Thyroid gland (tissue), 4 donors: ENCODE measurements around the gene DCDC1. TPM values are rescaled to one million over a fixed set of nuclear protein-coding genes. Genes with fewer than 3 reads are reported as not detected.

ENCODE experiments used
- DNase-seq, 2 donors: peaks; one replicate each; pipeline ENCODE4 v3.0.0-alpha.2; 2019
- H3K27ac ChIP-seq, 3 donors: fragments of 200-600 bp; sonication (generic); 1 replicate in 2 of 3; 2 replicates in 1 of 3; pipeline ENCODE4 v1.5.1; 2016 to 2019; ENCODE audit warnings: mild to moderate bottlenecking in 1 of 3, moderate library complexity in 1 of 3
- H3K27me3 ChIP-seq: fragments of 200-600 bp; sonication (generic); one replicate; pipeline ENCODE4 v1.5.1; 2019
- H3K36me3 ChIP-seq, 2 donors: fragments of 200-600 bp; sonication (generic); one replicate each; pipeline ENCODE4 v1.5.1; 2016 to 2019
- H3K4me1 ChIP-seq, 2 donors: fragments of 200-600 bp; sonication (generic); one replicate each; pipeline ENCODE4 v1.5.1; 2017 to 2019
- H3K4me3 ChIP-seq, 3 donors: fragments of 200-600 bp; sonication (generic); replicated peaks in 1 of 3; 1 replicate in 2 of 3; 2 replicates in 1 of 3; pipeline ENCODE4 v1.5.1; 2016; ENCODE audit warnings: mild to moderate bottlenecking in 1 of 3
- H3K9me3 ChIP-seq: fragments of 200-600 bp; sonication (generic); one replicate; pipeline ENCODE4 v1.5.1; 2017
- POLR2A ChIP-seq, 2 donors: fragments of 450-650 bp; IDR thresholded peaks; one replicate each; pipeline ENCODE4 v1.6.1; 2017; ENCODE audit warnings: antibody characterized with exemption in 2 of 2, mild to moderate bottlenecking in 2 of 2, moderate library complexity in 1 of 2
- WGBS, 2 donors: methylation state at CpG; one replicate each; pipeline ENCODE4 v1.1.5; 2017; 5-methylcytosine and 5-hydroxymethylcytosine counted together
- intact Hi-C: fragments of 100-400 bp; cut with DNase I; formaldehyde crosslinking; loops from one replicate; pipeline ENCODE4 v1.15.1; 2023
- total RNA-seq, 4 donors: library from RNA; depleted of rRNA; stranded (reverse); fragments of >200 nt; gene quantifications; one replicate each; pipeline ENCODE4 v1.2.3, GENCODE V29; 2016
- TF ChIP-seq, protein P1 (sequence below), 6 experiments: fragments of 200-600 bp in 3 of 6; fragments of 450-650 bp in 3 of 6; sonication (generic) in 3 of 6; IDR thresholded peaks; one replicate each; pipeline ENCODE4 v1.5.1; 2016 to 2019; ENCODE audit warnings: antibody characterized with exemption in 6 of 6, mild to moderate bottlenecking in 2 of 6, inconsistent platforms in 1 of 6, moderate library complexity in 1 of 6

Gene DCDC1
- total RNA-seq, 4 donors from 2014 or later = 4.4 to 17.2 (median 9.9) TPM

DNA sequence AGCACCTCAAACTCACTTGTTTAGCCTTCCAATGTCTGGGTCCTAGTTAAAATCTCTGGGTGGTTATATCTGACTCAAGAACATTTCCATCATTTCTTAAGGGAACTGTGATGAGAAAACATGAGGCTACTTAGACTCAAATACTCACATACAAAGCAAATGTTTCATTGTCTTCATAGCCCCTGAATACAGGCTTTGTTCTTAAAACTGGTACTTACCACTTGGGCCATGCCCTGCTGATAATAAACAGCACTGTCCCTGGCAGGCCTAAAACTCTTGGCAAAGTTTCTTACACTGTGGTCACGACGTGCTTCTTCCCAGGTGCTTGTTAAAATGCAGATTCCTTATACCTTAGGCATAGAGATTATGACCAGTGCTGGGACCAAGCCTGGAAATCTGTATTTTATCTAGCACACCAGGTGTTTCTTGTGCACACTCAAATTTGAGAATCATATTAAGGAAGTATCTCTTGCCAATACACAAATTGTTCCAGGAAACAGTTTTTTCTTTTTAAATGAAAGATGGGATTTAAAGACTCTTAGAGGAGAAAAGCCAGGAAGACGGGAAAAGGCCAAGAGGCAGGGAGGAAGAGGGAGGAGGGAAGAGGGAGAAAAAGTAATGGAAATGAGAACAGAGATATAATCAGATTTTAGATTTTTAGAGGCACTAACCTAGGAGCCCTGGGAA, 495.5 kb downstream of the DCDC1 start:
- H3K36me3 ChIP-seq = no peaks in the 10 kb centered on the region
- H3K4me3 ChIP-seq = no peak overlapping the region
- DNase-seq = no peak
- intact Hi-C loops = no loop called here
- no peaks in the 10 kb centered on the region for H3K9me3 ChIP-seq
- no peaks in the 10 kb centered on the region for H3K27me3 ChIP-seq
- WGBS, 2 donors = 60 to 61% methylated on average over 3 of the region's 3 CpGs
- no peak overlapping the region for H3K27ac ChIP-seq
- TF ChIP-seq, protein P1, sequence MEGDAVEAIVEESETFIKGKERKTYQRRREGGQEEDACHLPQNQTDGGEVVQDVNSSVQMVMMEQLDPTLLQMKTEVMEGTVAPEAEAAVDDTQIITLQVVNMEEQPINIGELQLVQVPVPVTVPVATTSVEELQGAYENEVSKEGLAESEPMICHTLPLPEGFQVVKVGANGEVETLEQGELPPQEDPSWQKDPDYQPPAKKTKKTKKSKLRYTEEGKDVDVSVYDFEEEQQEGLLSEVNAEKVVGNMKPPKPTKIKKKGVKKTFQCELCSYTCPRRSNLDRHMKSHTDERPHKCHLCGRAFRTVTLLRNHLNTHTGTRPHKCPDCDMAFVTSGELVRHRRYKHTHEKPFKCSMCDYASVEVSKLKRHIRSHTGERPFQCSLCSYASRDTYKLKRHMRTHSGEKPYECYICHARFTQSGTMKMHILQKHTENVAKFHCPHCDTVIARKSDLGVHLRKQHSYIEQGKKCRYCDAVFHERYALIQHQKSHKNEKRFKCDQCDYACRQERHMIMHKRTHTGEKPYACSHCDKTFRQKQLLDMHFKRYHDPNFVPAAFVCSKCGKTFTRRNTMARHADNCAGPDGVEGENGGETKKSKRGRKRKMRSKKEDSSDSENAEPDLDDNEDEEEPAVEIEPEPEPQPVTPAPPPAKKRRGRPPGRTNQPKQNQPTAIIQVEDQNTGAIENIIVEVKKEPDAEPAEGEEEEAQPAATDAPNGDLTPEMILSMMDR (IDR thresholded peaks at IDR 0.05) = no peak
- no peak for TF ChIP-seq POLR2A (IDR thresholded peaks at IDR 0.05)
- no peaks in the 10 kb centered on the region for H3K4me1 ChIP-seq

- Histone ChIP-seq H3K27ac (no peak overlapping the region), H3K36me3 (no peaks in the 10 kb centered on the region), H3K4me1 (no peaks in the 10 kb centered on the region), H3K27me3 (no peaks in the 10 kb centered on the region), H3K4me3 (no peak overlapping the region), H3K9me3 (no peaks in the 10 kb centered on the region)
- intact Hi-C loops = no loop called here
- no peak for DNase-seq
- WGBS, 2 donors = 83 to 85% methylated on average over 2 of the region's 2 CpGs
- TF ChIP-seq, protein P1 (IDR thresholded peaks at IDR 0.05) = no peak
- no peak for TF ChIP-seq POLR2A (IDR thresholded peaks at IDR 0.05)
Measured at GRCh38 chr11:30868626-30869081, 500.9 kb downstream of the DCDC1 start.

- Histone ChIP-seq H3K27me3 (no peaks in the 10 kb centered on the region), H3K4me1 (no peaks in the 10 kb centered on the region), H3K36me3 (no peaks in the 10 kb centered on the region), H3K9me3 (no peaks in the 10 kb centered on the region), H3K4me3 (no peak overlapping the region), H3K27ac (no peak overlapping the region)
- TF ChIP-seq, protein P1 (IDR thresholded peaks at IDR 0.05) = no peak
- TF ChIP-seq POLR2A (IDR thresholded peaks at IDR 0.05) = no peak
- DNase-seq = no peak
- intact Hi-C loops = no loop called here
- WGBS, 2 donors = 74 to 80% methylated on average over 2 of the region's 2 CpGs
Measured at GRCh38 chr11:30863209-30863608, 506.3 kb downstream of the DCDC1 start.

GRCh38 chr11:30861531-30861930, 508.0 kb downstream of the DCDC1 start:
- intact Hi-C loops = no loop called here
- WGBS, 2 donors = 79 to 85% methylated on average over 7 of the region's 7 CpGs
- Histone ChIP-seq H3K4me1 (no peaks in the 10 kb centered on the region), H3K27ac (no peak overlapping the region), H3K36me3 (no peaks in the 10 kb centered on the region), H3K4me3 (no peak overlapping the region), H3K9me3 (no peaks in the 10 kb centered on the region), H3K27me3 (no peaks in the 10 kb centered on the region)
- TF ChIP-seq POLR2A (IDR thresholded peaks at IDR 0.05) = no peak
- TF ChIP-seq, protein P1 (IDR thresholded peaks at IDR 0.05) = no peak
- DNase-seq = no peak

- Histone ChIP-seq H3K4me3 (no peak overlapping the region), H3K4me1 (no peaks in the 10 kb centered on the region), H3K27ac (no peak overlapping the region), H3K9me3 (no peaks in the 10 kb centered on the region), H3K36me3 (no peaks in the 10 kb centered on the region), H3K27me3 (no peaks in the 10 kb centered on the region)
- intact Hi-C loops = no loop called here
- 71 to 81% methylated on average over 7 of the region's 7 CpGs for WGBS, 2 donors
- TF ChIP-seq POLR2A (IDR thresholded peaks at IDR 0.05) = no peak
- TF ChIP-seq, protein P1 (IDR thresholded peaks at IDR 0.05) = no peak
- no peak for DNase-seq
Measured at GRCh38 chr11:30861064-30861463, 508.5 kb downstream of the DCDC1 start.
